GM21825 (cell line): ENCODE results near the gene SELENOS.

Experiments
- ATAC-seq: cut with Tn5 transposase; IDR thresholded peaks from one replicate; pipeline ENCODE4 v1.9.1; 2021; ENCODE audit warnings: mild to moderate bottlenecking, moderate library complexity; ENCODE audit not compliant: unreplicated experiment

Gene SELENOS, protein sequence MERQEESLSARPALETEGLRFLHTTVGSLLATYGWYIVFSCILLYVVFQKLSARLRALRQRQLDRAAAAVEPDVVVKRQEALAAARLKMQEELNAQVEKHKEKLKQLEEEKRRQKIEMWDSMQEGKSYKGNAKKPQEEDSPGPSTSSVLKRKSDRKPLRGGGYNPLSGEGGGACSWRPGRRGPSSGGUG

DNA sequence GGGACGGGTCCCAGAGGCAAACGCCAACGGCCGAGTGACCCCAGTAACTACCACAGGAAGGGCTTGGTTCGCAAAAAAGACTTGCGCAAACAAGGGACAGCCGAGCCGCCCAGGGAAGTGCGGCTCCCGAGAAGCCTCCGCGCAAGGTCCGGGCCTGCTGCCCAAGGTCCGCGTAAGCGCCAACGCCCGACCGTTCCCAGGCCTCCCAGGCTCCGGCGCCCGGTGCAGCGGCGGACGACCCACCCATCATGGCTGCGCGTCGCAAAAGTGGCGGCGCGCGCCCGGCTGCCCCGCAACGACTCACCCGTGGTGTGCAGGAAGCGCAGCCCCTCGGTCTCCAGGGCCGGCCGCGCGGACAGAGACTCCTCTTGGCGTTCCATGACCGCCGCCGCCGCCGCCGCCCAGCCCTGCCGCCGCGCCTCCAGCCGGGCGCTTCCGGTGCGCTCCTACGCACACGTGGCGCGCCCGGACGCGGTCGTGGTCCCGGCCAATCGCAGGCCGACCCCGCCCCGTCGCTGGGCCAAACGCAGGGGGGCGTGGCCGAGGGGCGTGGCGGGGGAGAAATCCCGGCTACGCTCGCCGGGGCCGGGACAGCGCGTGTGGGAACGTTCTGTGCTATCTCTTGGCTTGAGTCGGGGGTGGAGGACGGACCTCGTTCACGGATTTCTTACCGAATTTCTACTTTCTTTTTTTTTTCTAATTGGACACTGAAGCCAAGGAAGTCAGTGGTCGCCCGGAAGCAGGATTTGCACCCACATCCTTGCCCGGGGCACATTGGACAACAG is at the start of gene SELENOS:
TSS of gene SELENOS (minus strand) at position 448 of the 785 bp plus-strand sequence. CDS start at position 380, 68 bp downstream.
- peak; percentile 89 for ATAC-seq

DNA sequence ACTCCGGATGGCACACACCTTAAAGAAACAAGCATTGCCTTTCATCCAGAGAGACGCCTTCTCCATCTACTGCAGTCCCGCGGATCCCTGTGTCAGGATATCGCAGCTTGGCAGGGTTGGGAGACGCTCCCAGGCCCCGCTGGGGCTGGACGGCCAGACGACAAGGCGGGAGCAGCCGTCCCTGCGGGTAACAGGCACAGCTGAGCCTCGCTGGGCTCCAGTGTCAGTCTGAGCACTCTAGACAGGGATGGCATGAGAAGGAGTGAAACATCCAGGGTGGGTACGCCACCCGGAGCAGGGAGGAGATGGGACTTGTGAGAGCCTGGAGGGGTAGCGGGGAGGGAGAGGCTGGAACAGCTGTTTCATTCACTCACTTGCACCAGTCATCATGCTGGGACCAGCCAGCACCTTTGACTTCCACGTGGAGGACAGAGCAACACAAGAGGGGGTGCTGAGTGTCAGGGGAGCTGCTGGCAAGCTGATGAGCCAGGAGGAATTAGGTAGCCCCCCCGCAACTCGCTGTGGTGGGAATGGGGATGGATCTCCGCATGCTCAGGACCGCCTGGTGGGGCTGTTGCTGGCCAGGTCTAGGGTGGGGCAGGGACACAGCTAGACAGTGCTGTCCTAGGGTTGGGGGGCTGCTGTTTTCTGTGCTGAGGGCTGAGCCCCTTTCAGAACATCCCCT is 49.3 kb upstream of the SELENOS start:
- ATAC-seq: no peak

DNA sequence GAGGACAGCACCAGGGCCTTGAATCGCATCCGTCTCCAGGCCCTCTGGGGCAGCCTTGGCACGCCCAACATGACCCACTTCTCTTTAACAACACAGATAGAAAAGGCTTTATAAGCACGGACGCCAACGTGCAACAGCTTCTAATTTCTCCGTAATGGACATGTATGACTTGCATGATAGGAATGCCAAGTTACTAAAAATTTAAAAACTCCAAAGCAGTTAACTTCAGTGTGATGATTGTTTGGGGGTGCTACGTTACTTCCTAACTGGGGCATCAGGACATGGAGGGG is 48.7 kb upstream of the SELENOS start:
- ATAC-seq: no peak

DNA sequence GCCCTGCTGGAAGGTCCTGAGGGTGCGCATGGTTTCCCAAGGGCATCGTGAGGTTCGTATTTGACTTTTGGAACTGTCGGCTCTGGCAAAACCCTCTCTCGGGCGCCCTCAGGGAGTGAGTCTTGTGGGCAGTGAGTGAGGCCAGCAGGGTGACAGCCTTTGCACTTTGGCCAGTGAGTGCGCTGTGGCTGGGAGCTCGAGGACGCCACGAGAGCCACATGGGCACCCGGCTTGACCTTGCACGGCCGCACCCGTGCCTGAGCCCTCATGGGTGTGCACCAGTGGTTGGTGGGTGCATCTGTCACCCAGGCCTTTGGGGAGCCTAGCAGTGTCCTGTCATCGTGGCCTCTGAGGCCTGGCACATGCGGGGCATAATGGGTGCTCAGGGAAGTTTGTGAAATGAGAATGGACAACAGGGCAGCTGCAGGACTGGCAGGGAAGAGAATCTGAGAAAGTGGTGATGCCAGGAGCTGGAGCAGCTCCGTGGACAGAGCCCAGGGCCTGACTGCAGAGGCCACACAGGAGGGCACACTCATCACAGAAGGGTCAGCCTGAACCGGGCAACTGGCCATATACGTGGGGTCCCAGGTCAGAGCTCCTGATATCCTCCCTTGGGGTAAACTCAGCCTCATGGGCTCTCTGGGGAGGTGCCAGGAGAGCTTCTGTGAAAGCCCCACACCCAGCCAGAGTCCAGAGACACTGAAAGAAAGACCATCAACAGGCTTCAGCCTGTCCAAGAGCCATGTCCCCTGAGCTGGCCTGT is 48.2 kb upstream of the SELENOS start:
- ATAC-seq: no peak

DNA sequence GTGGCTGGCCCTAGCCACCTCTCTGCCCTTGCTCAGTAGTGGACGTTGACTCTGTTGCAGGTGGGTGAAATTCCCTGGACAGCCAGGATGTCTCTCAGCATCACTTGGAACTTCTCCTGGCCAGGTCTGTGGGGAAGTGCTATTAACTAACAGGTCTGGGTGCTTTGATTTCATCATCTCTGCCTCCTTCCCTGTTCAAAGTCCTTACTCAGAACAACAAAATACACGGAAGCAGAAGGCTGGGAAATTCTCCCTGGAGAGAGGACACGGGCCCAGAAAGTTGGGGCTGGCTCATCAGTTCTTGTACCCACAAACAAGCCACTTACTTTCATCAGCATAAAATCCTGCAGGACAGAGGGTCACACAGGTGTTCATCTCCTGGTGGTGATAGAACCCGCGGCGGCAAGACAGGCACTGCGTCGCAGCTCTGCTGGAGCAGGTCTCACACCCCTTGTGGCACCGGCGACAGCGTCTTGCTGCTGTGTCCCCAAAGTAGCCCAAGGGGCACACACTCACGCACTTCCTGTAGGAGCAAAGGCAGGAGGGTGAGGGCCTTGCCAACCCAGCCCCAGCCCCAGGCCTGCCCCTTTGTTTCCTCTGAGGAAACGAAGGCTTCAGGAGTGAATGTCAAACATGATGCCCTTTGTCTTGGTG is 47.4 kb upstream of the SELENOS start:
- no peak for ATAC-seq

DNA sequence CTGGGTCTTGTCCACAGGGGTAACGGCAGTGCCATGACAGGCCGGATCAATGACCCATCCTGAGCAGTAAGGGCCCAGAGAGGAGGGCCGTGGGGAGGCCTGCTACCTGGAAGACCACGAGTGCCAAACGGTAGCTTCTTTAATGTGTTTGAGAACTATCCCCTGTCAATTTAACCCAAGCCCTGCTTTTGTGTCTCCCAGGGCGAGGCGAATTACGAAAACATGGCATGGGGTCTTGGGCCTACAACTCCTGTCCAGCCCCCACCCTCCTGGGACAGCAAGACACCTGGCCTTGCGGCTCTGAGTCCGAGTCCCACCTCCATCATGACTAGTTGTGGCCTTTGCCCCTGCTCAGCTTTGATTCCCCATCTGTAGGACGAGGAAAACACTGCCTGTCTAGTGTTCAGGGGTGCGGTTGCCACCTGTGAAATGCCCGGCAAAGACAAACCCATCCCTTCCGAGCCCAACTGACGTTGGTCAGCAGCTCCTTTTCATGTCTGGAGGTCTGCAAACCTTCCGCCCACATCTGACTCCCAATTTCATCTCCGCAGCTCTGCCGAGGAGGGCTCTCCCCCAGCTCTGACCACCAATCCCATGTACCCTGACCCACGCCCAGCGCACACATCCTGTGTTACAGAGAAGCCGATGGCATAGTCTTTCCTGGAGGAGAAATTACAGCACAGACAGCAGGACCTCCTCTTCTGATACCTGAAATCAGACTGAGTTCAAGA is 46.7 kb upstream of the SELENOS start:
- no peak for ATAC-seq

DNA sequence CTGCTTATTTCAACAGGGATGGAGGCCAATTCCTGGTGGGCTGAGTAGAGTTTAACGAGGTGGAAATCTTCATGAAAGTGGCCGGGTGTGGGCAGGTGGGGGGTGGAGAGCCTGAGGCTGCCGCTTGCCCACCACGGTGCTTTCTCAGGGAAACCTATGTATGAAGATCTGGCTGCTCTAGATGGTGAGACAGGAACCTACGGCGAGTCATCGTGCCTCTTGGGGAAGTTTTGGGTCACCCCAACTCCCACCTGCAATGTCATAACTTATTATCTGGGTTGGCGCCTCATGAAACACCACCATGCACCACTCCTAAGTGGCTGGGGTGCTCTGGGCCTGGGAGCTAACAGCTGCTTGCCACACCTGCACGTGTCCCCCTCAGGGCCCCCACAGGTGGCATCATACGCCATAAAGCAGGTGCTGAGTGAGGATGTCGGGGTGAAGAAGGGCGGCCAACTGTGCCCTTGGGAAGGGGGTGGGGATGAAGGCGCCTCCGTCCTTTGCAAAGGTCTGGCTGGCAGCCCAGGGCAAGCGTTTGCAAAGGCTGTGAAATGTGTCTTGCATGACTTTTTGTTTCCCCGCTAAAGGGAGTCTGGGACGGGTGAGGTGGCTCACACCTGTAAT is 45.7 kb upstream of the SELENOS start:
- no peak for ATAC-seq

DNA sequence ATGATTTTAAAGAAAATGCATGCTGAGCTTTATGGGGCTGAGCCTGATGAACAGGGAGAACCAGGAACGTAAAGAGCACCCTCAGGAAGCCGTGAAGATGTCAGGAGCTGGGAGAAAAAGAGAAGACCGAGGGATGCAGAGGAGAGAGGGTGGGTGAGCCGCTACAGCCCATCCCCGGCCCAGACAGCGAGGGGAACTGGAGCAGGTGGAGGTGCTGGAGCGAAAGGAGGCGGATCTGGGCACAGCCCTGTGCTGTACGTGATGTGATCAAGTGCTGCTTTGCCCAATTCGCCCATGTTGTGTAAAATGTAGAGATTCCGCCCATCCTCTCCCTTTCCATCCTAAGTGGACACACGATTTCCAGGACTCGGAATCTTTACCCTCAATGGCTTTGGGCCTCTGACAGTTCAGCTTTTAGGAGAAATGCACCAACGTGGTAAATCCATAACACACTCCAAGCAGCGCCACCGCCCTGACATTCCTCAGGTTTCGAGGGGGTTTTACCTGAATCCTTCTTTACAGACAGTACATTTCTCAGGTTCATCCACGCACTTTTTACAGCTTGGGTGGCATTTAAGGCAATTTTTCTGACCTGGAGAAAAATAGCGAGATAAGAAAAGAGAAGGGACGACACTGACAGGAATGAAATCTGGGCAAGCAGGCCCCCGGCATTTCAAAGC is 44.9 kb upstream of the SELENOS start:
- no peak for ATAC-seq

DNA sequence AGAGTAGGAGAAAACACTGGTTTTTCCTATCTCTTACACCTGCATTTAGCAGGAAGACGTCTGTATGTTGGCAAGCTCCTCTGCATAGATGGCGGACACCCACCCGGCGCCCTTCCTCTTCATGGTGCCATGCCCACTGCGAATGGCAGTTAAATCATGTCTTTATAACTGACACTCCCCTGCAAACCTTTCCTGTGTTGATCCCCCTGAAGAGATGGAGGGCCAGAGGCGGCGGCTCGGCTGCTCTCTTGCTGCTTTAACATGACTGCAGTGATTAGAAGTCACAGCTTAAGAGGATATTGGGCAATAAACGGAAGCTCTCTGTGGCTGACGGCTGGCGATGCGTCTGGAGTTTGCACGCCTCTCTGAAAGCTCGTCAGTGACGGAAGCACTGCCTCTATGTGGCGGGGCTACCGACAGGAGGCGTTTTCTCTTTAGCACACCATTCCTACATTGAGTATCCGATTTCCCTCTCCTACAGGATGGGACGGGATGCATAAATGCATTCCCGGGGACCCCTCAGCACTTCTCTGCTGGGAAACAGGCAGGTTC is 43.3 kb upstream of the SELENOS start:
- peak; percentile 78 for ATAC-seq

DNA sequence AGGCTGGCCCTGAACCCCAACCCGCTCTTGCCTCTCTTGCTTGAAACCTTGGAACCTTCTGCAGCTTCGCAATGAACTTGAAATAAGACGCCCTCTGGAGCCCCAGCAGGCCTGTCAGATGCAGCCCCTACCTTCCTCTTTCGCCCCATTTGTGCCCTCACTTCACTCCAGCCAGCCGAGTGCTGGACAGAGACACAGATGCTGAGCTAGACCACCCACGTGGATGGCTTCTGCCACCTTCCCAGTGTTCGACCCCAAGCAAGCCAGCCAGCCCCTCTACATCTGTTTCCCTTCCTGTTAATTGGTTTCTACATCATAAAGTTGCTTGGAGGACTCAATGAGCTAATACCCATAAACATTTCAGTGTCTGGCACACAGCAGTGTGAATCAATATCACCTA is 41.6 kb upstream of the SELENOS start:
- no peak for ATAC-seq

DNA sequence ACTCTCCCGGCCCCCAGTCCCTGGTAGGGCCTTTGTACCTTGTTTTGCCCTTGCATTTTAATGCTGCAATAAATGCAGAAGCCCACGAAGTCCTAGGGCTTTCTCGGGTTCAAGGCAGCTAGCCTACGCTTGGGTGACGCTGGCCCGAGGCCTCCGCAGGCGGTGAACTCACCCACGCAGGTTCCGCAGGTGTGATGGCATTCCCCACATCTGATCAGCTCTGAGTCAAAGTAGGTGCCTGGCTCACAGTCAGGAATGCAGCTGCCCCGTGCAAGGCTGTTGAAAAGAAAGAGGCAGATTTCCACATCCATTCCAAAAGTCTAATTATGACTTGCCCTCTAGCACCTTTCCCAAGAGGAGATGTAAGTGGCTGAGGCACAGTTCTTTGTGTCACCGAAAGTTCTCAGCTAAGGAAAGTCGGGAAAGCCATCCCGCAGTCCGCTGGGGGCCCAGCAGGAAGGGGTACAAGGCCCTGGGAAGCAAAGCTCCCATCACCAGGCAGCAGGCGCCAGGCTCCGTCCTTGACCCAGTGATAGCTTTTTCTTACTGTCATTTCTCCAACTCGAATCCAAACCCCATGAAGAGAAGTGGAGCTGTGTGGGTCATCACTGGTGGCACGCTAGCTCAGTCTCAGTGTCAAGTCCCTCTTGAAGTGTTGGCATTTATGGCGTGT is 41.0 kb upstream of the SELENOS start:
- no peak for ATAC-seq

DNA sequence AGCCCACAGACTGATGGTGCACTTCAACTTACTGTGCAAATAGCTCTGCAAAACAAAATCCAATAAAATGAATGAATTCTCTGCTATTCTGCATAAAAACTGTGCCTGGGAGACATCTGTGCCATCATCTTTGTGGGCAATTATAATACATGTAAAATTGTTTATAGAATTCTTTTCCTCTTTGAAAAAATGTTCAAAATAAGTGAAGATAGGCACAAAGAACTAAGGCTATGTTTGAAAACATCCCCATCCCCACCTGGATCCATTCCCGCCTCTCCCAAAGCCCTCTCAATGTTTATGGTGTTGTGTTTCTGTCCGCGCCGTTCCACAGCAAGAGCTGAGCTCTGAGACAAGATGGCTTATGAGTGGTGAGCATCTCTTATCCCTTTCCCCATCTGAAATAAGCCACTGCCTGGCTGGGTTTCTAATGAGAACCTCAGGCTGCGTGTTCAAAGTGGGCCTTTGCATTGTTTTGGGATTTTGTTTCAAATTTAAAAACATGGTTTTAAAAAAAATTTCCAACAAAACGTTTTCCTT is 40.1 kb upstream of the SELENOS start:
- ATAC-seq: no peak

DNA sequence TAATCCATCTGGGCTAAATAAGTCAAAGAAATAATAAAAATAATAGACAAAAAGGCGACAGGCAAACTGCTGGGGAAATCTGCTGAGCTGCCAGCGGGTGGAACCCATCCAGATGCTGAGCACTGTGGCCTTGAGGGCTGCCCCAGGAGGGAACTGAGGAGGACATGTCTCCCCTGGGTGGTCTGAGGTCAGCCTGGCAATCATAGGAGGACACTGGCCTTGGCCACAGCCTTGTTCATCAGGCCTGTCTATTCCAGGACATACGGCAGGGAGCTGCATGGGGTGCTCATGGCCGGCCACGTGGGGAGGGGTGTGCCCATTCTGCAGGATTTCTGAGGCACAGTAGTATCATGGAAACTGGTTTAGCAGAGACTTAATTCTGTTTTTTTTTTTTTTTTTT is 39.2 kb upstream of the SELENOS start:
- no peak for ATAC-seq

DNA sequence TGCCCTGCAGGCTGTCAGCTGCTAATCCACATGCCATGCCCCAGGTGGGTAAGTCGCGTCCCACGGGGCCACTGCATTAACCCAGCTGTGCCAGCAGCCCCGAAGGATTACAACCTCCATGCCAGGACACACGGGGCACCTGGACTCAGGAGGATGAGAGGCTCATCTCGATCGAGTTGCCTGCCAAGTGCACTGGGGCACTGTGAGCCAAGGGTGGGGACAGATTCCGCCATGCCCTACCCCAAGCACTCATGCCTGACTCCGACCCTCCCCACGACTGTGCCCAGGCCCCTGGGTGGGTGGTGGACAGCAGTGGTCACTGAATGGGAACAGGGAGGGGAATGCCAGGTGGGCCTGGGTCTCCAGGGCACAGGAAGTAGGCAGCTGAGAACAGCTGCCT is 38.5 kb upstream of the SELENOS start:
- no peak for ATAC-seq

DNA sequence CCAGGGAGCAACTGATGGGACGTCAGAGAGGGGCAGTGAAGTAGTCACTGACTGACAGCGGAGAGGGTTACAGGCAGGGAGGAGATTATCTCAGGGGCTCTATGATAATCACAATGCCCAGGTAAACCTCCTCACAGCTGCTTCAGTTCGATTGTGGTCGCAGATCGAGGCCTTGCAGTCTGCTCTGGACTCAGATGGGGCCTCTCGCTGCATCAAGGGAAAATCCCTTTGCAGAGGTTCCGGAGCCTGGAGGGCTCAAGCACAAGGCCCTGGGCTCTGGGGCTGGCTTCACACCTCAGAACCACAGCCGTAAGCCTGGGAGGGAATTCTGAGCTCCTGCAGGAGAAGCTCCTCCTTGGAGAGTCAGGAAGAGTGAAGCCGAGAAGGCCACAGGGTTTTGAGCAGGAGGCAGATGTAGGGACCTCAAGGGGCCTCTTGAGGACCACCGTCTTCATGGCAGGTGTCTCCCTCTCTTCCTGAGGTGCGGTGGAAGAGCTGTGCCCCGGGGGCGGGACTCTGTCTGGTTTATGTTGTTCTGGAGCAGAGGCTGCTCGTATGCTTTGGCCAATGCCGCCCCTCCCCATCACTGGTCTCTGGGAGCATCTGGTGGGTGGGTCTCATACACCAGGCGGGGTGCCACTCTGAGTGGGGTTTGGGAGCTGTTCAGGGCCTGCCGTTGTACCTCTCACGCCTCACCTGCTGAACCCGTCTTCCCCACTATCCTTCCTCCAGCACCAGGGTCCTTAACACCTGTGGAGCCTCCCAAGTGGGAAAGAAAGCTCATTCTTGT is 37.2 kb upstream of the SELENOS start:
- no peak for ATAC-seq

DNA sequence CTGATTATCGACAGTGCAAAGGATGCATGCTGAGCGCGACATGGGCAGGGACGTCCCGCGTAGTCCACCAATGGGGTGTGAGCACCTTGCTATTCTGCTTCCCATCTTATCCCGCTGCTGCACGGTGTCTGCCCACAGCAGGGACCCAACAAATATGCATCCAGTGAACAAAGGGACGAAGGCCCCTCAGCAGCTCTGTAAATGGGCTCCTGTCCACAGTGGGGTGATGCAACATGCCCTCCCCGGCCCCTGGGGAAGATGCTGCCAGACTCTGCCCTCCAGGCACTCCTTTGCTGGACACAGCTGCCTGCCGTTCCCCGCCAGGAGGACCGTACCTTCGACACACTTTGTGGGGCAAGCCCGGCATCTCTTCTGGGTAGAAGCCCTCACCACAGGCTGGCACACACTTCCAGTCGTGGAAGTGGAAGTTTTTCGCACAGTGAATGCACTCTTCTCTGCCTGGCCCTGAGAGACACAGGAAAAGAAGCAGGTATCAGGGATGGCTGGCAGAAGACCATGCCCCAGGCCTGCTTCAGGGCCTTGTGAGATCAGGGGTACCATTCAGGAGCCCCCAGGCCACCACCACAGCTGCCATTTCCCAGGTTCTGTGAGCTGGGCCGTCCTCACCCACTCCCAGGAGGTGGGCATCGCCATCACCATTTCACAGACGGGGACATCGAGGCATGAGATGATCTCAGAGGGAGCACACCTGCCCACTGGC is 35.9 kb upstream of the SELENOS start:
- ATAC-seq: no peak

DNA sequence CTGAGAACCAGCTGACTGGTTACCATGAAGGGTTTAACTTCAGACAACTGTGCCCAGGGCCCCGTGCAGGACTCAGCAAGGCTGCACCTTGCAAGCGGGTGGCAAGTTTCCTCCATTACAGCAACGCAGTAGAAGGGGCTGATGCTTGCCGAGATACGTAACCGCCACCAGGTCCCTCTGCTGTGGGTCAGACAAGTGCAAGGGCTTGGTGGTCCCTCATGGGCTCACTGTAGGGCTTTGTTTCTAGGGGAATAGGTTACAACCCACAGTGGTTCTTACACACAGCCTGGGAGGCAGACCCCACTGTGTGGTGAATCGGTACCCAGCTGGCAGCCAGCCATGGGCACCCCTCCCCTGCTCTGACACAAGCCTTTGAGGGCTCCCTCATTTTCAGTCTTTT is 33.2 kb upstream of the SELENOS start:
- ATAC-seq: no peak
